ENCODE measurements around the gene GLT1D1.

GRCh38 chr12:128813392-128813791 lies 39.9 kb upstream of the GLT1D1 start:
- TF ChIP-seq CTCF (conservative IDR thresholded peaks at IDR 0.05 in 1 of 2, IDR thresholded peaks at IDR 0.05 in 1 of 2; ENCODE audit: low read depth in 1 of 2, low read length in 2 of 2): no peak
- TF ChIP-seq EZH2 (IDR thresholded peaks at IDR 0.05; ENCODE audit: low read length, missing control alignments): no peak

Data from fibroblast of lung (primary cell).